Keratinocyte (primary cell): ENCODE data around the gene GTF3C2.

Experiments
- CTCF ChIP-seq, 3 experiments: IDR thresholded peaks in 1 of 3; conservative IDR thresholded peaks in 1 of 3; optimal IDR thresholded peaks in 1 of 3; 2 replicates in 2 of 3; 3 replicates in 1 of 3; pipeline versions ENCODE3 to v1.5.1; 2011; ENCODE audit warnings: low read length in 3 of 3, mild to moderate bottlenecking in 3 of 3, moderate library complexity in 2 of 3, control low read depth in 1 of 3, inconsistent platforms in 1 of 3; ENCODE audit not compliant: insufficient read depth in 2 of 3; ENCODE audit errors: extremely low read depth in 1 of 3
- EZH2 ChIP-seq: IDR thresholded peaks from one replicate; pipeline ENCODE4 v1.6.1; 2012; ENCODE audit warnings: inconsistent platforms, mild to moderate bottlenecking, low read length, moderate library complexity

GRCh38 chr2:27372937-27373336 is 16.4 kb upstream of the GTF3C2 start:
- no peak for TF ChIP-seq CTCF (optimal IDR thresholded peaks at IDR 0.05 in 1 of 3, IDR thresholded peaks at IDR 0.05 in 1 of 3, conservative IDR thresholded peaks at IDR 0.05 in 1 of 3; ENCODE audit: extremely low read depth in 1 of 3, insufficient read depth in 2 of 3, low read length in 3 of 3)
- no peak for TF ChIP-seq EZH2
